ENCODE results near the gene PCNX2.

- TF ChIP-seq MAX (IDR thresholded peaks at IDR 0.05) = no peak
- TF ChIP-seq CTCF (IDR thresholded peaks at IDR 0.05; ENCODE audit: control extremely low read depth in 1 of 3, insufficient read depth in 1 of 3, low read depth in 1 of 3, low read length in 3 of 3) = no peak
- TF ChIP-seq POLR2A (IDR thresholded peaks at IDR 0.05; ENCODE audit: control extremely low read depth in 1 of 2, low read depth in 2 of 2, low read length in 2 of 2) = no peak
- TF ChIP-seq POLR2AphosphoS5 (IDR thresholded peaks at IDR 0.05; ENCODE audit: low read depth, low read length) = no peak
- TF ChIP-seq KDM4A (IDR thresholded peaks at IDR 0.05; ENCODE audit: low read depth, low read length, severe bottlenecking) = no peak
- TF ChIP-seq RFX5 (IDR thresholded peaks at IDR 0.05; ENCODE audit: borderline replicate concordance, low read depth, low read length) = no peak
- no peak for TF ChIP-seq TAF1 (IDR thresholded peaks at IDR 0.05; ENCODE audit: low read depth, low read length)
- no peak for TF ChIP-seq RAD21 (IDR thresholded peaks at IDR 0.05 in 1 of 2, conservative IDR thresholded peaks at IDR 0.05 in 1 of 2; ENCODE audit: low read depth in 2 of 2, low read length in 2 of 2)
- TF ChIP-seq SIN3A (conservative IDR thresholded peaks at IDR 0.05 in 1 of 2, IDR thresholded peaks at IDR 0.05 in 1 of 2; ENCODE audit: low read depth in 1 of 2, low read length in 2 of 2) = no peak
These were observed 151.1 kb downstream of the PCNX2 start for GRCh38 chr1:233144434-233144833.
